GM23248 (cell line): Measurements from ENCODE around the gene CALD1.

ENCODE experiments used
- EZH2 ChIP-seq: fragments of 200-600 bp; sonication (generic); IDR thresholded peaks from 2 replicates; pipeline ENCODE4 v1.6.1; 2018; ENCODE audit warnings: antibody characterized with exemption, mild to moderate bottlenecking; ENCODE audit not compliant: insufficient read depth, poor library complexity, severe bottlenecking
- EZH2phosphoT487 ChIP-seq: fragments of 200-600 bp; sonication (generic); IDR thresholded peaks from 2 replicates; pipeline ENCODE4 v1.6.1; 2018; ENCODE audit warnings: antibody characterized with exemption, moderate library complexity, mild to moderate bottlenecking, low read depth; ENCODE audit not compliant: insufficient read depth

DNA sequence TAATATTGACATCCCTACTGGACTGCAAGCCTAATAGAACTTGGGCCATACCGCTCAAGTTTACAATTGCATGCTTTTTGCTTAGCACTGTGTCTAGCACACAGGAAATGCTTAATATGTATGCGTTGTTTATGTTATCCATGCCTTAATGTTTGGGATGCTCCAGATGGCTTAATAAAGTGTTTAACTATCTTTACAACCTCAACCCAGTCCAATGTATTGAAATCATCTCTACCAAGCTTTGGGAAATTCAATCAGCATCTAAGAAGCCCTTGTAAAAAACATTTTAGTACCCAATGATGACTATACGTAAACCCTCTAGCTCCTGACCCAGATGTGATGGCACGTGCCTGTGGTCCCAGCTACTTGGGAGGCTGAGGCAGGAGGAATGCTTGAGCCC lies 40.0 kb downstream of the CALD1 start:
- TF ChIP-seq EZH2phosphoT487 (no peak), EZH2 (no peak)
